ENCODE results near the gene PSG11.
"Not testable (repeated sequence)": the region's sequence is repeated elsewhere in the genome, so short reads cannot be mapped to it uniquely, and the experiment has no call there.

The PSG11 gene

GRCh38 chr19:43026369-43026768 lies at the start of gene PSG11:
PSG11 (minus strand) TSS chr19:43026469; CDS start chr19:43026372, 97 bp downstream.
- not testable (repeated sequence) for DNase-seq

DNA sequence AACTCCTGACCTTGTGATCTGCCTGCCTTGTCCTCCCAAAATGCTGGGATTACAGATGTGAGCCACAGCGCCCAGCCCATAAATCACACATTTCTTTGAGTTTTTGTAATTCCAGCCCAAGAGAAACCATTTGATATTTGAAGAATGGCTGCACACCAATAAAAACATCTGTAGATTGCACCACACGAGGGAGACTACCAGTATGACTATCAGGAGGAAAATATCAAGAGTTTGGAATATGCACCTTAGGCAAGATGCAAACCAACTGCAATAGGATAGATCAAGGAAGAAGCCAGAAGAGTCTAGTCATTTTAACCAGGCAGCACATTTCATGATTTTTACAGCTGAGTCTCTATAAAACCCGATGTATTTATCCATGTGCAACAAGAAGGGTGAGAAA lies 36.1 kb upstream of the PSG11 start:
- DNase-seq, result not testable (repeated sequence)

DNA sequence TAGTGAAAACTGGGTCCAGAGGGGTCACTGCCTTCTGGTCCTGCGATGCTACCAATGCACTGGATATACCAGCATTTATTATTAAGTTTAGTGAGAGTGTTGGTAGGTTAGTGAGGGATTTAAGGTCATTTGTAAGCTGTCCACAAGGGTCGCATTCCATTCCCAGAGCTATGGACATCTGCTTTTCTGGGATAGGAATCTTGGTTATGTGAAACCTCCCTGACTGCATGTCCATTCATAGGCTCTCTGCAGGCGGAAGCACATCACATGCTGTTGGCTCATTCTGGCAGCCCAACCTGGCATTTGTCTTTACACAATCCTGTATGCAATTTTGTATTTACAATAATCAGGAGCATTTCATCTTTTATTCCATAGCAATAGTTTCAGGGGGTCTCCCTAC lies 35.1 kb upstream of the PSG11 start:
- not testable (repeated sequence) for DNase-seq

GRCh38 chr19:43060254-43060653 lies 34.0 kb upstream of the PSG11 start:
- not testable (repeated sequence) for DNase-seq

DNA sequence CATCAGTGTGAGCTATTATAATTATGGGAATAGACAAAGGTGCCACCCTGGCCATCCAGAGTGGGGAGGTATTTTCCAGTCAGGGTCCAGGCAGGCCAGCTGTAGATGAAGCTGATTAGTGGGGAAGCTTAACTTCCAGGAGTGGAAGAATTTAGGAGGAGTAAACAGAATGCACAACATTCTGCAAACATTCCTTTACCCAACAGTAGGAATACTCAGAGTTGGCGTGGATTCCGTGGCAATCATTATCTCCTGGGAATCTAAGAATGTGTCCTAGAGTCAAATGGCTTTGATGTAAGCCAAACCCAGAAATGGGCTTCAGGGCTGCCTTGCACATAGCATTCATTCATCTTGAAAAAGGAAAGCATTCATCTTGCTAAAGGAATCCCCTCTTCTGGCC lies 33.2 kb upstream of the PSG11 start:
- not testable (repeated sequence) for DNase-seq

GRCh38 chr19:43058440-43058839 lies 32.2 kb upstream of the PSG11 start:
- DNase-seq, result not testable (repeated sequence)

DNA sequence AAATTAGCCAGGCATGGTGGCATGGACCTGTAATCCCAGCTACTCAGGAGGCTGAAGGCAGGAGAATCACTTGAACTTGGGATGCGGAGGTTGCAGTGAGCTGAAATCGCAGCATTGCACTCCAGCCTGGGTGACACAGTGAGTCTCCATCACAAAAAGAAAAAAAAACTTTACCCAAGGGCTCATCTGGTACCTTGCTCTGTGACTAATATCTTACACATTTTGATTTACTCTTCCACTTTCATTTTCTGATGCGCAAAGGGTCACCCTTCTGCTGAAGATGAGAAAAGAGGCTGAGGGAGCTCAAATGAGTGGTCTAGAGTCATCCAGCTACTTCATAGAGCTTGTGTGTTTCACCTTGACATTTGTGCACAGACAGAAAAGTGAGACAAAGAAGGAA lies 21.7 kb upstream of the PSG11 start:
- DNase-seq, result not testable (repeated sequence)

GRCh38 chr19:43046578-43046977 lies 20.3 kb upstream of the PSG11 start:
- not testable (repeated sequence) for DNase-seq

- DNase-seq, result not testable (repeated sequence)
Measured at GRCh38 chr19:43043492-43044180, 17.4 kb upstream of the PSG11 start.

- DNase-seq, result not testable (repeated sequence)
Measured at GRCh38 chr19:43031645-43032044, 5.4 kb upstream of the PSG11 start.

GRCh38 chr19:43028866-43029265 lies 2.6 kb upstream of the PSG11 start:
- no peak for DNase-seq

DNA sequence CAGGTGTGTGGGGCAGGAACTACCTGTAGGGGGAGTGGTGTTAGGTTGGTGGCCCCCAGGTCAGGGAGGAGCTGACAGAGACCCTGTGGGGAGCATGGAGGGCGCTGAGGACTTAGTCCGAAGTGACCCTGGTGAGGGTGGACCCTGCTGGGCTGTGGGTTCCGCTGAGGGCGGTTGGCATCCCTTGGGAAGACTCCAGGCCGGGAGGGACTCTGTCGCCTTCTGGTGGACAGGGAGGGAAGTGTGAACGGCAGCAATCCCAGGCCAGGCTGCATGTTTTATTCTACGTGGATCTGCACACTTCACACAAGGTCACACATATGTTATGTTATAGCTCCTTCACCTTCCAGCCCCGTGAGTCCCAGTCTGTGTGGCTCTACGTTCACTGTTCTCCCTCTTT lies 1.7 kb upstream of the PSG11 start:
- DNase-seq, result not testable (repeated sequence)

- DNase-seq, result not testable (repeated sequence)
Measured at GRCh38 chr19:43027061-43027460, 792 bp upstream of the PSG11 start.

GRCh38 chr19:43022098-43022497 lies 4.2 kb downstream of the PSG11 start:
- DNase-seq, result not testable (repeated sequence)

DNA sequence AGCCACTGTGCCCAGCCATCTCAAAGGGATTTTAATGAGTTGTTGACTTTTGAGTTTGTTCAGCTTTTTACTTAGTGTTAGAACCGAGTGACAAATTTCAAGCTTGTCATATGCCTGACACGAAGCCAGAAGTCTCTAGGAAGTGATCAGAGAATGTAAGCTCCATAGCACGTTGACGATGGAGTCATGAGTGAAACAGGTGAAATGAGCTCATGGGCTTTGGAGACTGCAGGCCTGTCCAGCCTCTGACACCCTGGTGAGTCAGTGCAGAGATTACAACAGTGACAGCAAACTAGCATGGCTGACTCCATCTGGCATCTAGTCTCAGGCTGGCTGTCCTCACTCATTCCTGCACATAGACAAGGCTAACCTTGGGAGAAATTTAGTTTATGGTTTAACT lies 4.6 kb downstream of the PSG11 start:
- not testable (repeated sequence) for DNase-seq

DNA sequence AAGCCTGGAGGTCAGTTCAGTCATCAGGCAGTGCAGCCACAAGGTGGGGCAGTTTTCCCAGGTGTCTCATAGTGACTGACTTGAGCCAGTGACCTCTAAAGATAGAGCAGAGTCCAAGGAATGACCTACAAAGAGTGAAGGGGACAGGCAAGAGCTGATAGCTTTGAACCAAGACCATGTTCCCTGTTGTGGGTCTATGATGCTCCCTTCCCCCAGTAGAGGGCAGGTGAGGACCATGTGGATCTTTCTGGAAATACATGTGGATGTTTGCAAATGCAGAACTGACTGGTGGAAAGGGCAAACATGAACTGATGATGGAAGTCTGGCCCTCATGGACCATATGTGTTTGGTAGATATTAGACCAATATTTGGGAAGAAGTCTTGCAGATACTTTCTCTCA lies 6.7 kb downstream of the PSG11 start:
- not testable (repeated sequence) for DNase-seq

- DNase-seq, result not testable (repeated sequence)
Measured at GRCh38 chr19:43005841-43006240, 20.4 kb downstream of the PSG11 start.

GRCh38 chr19:43004846-43005245 lies 21.4 kb downstream of the PSG11 start:
- DNase-seq, result not testable (repeated sequence)

DNA sequence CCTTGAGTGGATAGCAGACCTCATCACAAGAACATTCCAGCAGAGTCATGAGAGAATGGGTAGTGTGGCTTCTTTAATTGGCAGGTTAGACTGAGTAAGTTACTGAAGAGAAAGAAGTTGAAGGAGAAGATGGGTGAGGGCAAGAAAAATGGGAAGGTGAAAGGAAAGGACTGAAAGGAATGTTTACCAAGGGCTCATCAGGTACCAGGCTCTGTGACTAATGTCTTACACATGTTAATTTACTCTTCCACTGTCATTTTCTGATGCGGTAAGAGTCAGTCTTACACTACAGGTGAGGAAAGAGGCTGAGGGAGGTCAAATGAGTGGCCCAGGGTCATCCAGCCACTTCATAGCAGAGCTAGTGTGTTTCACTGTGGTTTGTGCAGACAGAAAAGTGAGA lies 22.6 kb downstream of the PSG11 start:
- not testable (repeated sequence) for DNase-seq

DNA sequence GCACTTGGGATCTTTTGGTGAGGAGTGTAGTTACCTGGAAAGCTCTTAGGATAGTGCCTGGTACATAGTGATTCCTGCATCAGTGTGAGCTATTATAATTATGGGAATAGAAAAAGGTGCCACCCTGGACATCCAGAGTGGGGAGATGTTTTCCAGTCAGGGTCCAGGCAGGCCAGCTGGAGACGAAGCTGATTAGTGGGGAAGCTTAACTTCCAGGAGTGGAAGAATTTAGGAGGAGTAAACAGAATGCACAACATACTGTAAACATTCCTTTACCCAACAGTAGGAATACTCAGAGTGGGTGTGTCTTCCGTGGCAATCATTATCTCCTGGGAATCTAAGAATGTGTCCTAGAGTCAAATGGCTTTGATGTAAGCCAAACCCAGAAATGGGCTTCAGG lies 23.3 kb downstream of the PSG11 start:
- DNase-seq, result not testable (repeated sequence)

GRCh38 chr19:42996161-42996560 lies 30.1 kb downstream of the PSG11 start:
- DNase-seq, result not testable (repeated sequence)

DNA sequence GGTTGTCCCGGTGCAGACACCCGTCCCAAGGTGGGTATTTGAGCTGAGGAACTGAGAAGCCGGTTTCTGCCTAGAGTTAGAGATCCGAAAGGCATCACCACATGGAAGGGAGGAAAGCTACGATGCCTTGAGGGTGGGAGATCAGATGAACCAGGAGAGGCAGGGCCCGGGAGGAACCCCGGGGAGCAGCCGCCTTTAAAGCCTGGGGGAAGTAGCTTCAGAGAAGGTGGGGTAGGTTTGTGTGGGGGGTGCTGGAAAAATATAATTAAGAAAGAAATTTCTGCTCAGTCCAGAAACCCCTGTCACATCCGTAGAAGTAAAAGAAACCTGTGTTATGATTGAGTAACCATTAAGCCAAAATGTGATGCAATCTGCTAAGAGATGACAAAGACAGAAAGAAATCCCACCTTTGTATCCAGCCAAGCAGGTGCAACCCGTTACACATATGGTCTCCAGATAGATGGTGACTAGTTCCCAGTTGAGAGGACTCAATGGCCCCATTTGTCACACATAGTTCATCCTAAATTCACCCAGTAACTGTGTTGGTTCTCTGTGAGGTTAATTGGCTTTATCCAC lies 34.2 kb downstream of the PSG11 start:
- DNase-seq, result not testable (repeated sequence)

DNA sequence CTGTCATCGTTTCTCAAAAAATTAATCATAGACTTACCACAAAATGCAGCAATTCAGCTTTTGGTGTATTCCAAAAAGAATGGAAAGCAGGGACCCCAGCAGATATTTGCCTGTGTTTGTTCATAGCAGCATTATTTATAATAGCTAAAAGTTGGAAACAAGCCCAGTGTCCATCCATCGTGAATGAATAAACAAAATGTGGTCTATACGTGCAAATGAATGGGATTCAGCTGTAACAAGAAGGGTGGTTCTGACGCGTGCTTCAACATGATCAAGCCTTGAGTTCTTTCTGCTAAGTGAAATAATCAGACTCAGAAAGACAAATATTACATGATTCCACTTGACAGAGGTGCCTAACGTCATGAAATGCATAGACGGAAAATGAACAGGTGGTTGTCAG lies 36.4 kb downstream of the PSG11 start:
- no peak for DNase-seq

GRCh38 chr19:42989186-42989585 lies 37.1 kb downstream of the PSG11 start:
- DNase-seq, result not testable (repeated sequence)

DNA sequence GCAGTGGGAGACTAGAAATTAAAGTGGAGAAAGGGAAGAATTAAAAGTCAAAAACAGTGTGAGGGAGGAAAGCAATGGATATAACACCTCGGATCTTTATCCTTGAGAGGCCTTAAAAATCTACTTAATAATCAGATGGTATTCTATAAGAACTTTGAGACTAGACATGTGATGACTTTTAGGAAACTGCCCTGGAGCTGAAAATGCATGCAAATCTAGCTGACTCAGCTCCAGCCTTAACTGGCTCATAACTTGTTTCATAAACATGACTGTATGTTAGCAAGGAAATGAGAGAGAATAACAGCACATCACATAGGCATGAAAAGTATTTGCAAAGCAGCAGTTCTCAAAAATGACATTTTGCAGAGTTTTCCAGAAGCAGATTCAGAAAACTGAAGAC lies 38.1 kb downstream of the PSG11 start:
- not testable (repeated sequence) for DNase-seq
